Esophagus squamous epithelium (tissue), 4 donors: ENCODE data around the gene DHX15.

Source experiments
- CTCF ChIP-seq, 6 experiments: fragments of 450-650 bp in 4 of 6; fragments of 200-600 bp in 2 of 6; sonication (generic) in 2 of 6; IDR thresholded peaks; one replicate each; pipeline ENCODE4 v1.5.1; 2016 to 2019; ENCODE audit warnings: antibody characterized with exemption in 6 of 6, mild to moderate bottlenecking in 4 of 6, moderate library complexity in 4 of 6
- POLR2A ChIP-seq, 4 donors: fragments of 450-650 bp; IDR thresholded peaks; one replicate each; pipeline ENCODE4 v1.6.1; 2017; ENCODE audit warnings: antibody characterized with exemption in 4 of 4, mild to moderate bottlenecking in 4 of 4, moderate library complexity in 3 of 4

GRCh38 chr4:24574236-24574635 lies 10.1 kb downstream of the DHX15 start:
- TF ChIP-seq POLR2A (IDR thresholded peaks at IDR 0.05) (no peak), CTCF (IDR thresholded peaks at IDR 0.05) (no peak)
